C4-2B (cell line): ENCODE measurements around the gene TMEM242.

Experiments
- CTCF ChIP-seq: fragments of 450-650 bp; conservative IDR thresholded peaks from 2 replicates; pipeline ENCODE4 v1.5.1; 2017; ENCODE audit warnings: mild to moderate bottlenecking
- ZFX ChIP-seq: fragments of 450-650 bp; IDR thresholded peaks from 2 replicates; pipeline ENCODE4 v1.6.1; 2017

GRCh38 chr6:157283330-157283898, 39.9 kb downstream of the TMEM242 start:
- TF ChIP-seq CTCF (no peak), ZFX (no peak)
